T1000 (cell line): ENCODE measurements around the gene ITPR3.

Experiments used
- DNase-seq: peaks from one replicate; lab custom pipeline; 2025; ENCODE audit warnings: mixed read lengths; lab: John Stamatoyannopoulos, UW

ITPR3 gene

DNA sequence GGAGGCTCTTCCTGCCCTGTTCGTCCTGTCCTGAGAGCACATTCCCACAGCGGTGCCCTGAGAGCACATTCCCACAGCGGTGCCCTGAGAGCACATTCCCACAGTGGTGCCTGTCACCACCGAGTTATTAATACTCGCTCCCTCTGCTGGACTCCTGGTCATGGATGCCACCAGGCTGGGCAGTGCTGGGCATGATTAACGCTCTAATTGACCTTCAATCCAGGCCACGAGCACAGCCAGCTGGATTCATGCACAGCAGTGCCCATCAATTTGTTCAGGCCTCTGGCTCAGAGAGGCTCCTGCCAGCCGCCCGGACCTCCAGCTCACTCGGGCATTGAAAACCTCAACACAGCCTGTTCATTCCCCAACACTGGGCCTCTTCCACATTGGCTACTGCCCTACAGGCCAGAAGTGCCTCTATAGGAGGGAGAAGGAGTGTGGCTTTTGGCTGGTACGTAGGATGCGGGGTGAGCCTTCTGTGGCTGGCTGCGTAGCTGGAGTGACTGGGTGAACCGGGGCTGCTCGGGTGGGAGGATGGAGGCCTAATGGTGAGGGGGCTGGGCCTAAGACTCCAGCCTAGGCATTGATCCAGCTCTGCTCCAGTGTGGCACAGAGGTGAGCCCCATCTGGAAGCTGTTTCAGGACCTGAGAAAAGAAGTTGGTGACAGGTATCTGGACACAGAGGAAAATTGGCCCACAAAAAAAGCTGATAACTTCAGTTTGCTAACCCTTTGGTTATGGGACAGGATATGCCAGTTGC lies 116.3 kb downstream of the ITPR3 start:
- DNase-seq: no peak

- no peak for DNase-seq
Observed at GRCh38 chr6:33738153-33738552, 117.0 kb downstream of the ITPR3 start.

DNA sequence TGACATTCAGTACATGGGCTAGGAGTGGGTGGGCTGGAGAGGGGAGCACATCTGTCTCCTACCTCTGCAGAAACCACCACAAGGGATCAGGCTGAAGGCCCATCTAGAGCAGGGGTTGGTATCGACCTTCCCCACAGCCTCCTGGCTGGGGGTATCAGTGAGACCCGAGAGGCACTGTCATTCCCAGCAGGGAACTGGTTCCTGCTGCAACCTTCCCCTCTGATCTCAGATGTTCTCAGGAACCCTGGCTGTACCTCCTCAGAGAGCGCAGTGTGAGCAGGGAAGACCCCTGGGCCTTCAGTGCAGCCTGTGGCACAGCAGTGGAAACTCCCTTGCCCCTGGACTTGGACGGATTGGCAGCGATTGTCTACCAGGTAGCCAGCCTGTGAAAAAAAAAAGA lies 117.8 kb downstream of the ITPR3 start:
- DNase-seq: no peak

- DNase-seq: no peak
Observed at GRCh38 chr6:33739571-33739970, 118.4 kb downstream of the ITPR3 start.

DNA sequence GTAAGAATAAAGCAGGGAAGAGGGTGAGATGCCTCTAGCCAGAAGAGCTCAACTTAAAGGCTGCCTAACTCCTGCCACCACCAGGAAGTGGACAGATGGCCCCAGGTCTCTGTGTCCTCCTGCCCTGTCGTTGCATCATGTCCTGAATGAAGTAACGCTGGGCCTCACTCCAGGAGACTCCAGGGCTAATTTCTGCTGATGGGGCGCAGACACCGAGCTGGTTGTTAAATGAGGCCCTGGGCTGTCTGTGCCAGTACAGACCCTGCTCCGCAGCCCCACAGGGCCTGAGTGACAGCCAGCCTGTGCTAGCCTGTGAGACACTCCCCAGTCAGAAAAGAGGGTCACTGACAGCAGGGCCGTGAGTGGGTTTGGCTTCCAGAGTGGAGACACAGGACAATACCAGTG lies 119.1 kb downstream of the ITPR3 start:
- no peak for DNase-seq

GRCh38 chr6:33740794-33741193 lies 119.7 kb downstream of the ITPR3 start:
- no peak for DNase-seq

DNA sequence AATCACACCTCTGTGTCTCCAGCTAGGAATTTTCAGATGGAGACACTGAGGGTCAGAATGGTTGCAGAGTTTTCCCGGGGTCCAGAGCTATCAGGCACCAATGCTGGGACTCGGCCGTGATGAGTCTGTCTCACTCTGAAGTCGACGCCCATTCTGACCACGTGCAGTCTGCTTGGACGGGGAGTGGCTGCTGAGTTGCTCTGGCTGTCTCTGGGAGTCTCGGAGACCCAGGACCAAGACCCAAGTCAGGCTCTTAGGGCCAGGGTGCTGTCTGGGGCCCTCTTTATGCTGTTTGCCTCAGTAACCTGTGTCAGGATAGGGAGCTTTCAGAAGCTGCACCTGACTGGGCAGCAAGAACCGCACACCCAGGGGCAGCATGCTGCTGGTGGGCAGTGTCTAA lies 121.0 kb downstream of the ITPR3 start:
- DNase-seq: no peak

DNA sequence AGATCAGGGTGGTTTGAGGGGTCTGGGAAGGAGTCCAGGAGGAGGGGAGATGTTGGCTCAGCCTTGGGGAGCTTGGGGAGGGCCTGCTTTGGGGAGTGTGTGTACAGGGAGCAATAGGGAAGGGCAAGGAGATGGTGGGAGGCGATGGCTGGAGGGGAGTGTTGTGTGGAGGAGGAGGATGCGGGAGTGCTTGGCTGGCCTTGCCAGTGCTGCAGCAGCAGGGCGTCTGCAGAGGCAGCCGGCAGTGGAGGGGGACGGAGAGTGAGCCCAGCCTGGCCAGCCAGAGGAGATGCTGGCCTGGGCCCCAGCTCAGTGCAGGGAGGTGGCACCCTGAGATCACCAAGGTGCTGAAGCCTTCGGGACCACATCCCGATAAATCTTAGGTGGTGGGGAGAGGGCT lies 121.7 kb downstream of the ITPR3 start:
- DNase-seq: no peak

- peak; percentile 57 for DNase-seq
Observed at GRCh38 chr6:33744001-33744848, 123.1 kb downstream of the ITPR3 start.

DNA sequence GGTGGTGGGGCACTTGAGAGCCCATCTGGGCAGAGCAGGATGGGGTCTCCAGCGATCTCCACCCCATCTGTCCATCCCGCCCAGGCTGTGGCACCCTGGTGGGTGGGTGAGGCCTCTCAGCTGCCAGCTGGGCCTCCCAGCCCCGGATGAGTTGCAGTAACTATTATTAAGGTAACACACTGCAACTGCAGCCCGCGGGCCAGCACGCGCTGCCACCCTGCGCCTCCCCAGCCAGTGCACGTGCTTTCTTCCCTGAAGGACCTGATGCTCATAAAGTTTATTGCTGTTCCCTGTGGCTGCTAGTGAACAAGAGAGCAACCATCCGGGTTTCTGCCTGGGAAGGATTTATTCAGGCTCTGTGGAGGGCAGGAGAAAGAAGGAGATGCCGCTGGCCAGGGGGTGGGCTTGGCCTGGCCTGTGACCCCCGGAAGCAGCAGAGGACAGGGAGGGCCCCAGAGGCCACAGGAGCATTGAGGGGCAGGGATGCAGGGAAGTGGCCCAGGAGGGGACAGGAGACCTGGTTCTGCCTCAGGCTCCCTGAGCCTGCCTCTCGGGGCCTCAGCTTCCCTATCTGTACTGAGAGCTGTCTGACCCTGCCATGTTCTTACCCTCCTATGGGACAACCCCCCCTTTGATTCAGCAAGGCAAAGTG lies 123.9 kb downstream of the ITPR3 start:
- DNase-seq: no peak

GRCh38 chr6:33745548-33745947 lies 124.4 kb downstream of the ITPR3 start:
- no peak for DNase-seq
